ENCODE data around the gene TMC8. TPM values are rescaled to one million over a fixed set of nuclear protein-coding genes. Genes with fewer than 3 reads are reported as not detected.

TMC8 gene
- polyA plus RNA-seq, 1 donor = 1.4 TPM

DNA sequence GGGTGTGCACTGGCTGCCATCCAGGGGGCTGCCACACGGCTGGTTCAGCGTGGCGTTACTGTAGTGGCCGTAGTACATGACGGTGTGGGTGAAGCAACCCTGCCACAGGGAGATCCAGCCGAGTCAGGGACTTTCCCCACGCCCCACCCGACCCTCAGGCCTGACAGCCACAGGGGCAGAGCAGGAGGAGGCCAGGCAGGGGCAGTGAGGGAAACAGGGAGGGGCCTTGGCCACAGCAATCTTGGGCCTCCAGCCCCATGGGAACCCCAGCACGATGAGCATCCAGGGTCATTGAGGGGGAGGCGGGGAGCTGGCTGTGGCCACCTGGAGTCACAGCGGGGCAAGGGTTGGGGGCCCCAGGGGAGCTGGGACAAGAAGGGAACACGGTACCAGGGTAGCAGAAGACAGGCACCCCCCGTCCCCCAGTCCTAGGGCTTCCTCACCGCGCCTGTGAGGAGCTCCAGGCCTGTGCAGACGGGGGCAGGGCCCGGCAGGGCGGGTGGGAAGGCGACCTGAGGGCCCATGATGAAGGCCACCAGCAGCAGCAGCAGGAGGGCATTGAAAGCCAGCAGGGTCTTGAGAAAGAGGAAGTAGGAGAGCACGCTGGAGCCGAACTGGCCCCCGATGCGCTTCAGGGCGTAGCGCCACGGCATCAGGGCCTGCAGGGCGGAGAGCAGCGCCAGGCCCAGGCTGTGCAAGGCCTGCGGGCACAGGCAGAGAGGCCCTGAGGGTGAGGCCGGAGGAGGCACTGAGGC is 6.3 kb upstream of the TMC8 start:
- no peak for DNase-seq

DNA sequence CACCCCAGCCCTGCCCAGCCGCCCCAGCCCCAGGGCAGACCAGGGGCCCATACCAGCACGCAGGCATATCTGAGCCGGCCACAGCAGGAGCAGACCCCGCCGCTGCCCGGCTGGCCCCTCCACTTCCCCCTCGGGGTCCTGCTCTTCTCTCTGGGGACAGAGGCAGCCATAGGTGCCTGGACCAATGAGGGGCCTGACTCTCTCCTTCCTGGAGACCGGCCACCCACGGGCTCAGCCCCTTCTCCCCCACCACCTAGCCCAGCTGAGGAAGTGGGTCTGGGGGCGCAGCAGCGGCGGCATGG is 5.8 kb upstream of the TMC8 start:
- DNase-seq = no peak

DNA sequence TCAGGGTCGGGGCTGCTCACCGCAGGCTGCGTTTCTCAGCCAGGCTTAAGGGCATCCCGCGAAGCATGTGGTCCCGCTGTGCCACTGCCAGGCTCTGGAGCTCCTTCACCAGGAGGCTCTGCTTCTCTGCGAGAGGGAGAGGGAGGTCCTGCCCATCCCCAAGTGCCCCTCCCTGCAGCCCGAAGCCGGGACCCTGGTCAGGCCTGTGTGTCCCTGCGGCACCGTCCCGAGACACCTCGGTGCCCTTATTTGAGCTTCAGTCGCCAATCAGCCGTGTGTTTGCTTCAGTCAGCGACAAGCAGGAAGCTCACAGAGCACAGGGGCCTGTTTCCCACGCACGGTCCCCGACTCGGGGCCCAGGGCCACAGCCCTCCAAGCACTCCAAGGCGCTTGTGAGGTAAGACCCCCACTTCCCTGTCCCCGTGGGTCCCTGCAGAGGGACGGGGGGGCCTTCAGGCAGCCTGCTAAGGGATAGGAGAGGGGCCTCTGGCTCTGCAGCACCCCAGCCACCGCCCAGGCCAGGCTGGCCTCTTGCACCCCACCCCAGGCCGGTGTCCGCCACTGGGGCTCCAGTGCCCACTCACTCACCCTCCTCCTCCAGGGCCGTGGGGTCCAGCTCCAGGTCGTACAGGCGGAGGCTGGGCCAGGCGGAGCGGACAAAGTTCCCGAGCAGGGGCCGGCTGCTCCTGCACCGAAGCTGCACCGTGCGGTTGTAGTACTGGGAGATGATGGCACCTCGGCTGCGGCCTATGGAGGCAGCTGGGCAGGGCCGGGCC is 5.2 kb upstream of the TMC8 start:
- no peak for DNase-seq

DNA sequence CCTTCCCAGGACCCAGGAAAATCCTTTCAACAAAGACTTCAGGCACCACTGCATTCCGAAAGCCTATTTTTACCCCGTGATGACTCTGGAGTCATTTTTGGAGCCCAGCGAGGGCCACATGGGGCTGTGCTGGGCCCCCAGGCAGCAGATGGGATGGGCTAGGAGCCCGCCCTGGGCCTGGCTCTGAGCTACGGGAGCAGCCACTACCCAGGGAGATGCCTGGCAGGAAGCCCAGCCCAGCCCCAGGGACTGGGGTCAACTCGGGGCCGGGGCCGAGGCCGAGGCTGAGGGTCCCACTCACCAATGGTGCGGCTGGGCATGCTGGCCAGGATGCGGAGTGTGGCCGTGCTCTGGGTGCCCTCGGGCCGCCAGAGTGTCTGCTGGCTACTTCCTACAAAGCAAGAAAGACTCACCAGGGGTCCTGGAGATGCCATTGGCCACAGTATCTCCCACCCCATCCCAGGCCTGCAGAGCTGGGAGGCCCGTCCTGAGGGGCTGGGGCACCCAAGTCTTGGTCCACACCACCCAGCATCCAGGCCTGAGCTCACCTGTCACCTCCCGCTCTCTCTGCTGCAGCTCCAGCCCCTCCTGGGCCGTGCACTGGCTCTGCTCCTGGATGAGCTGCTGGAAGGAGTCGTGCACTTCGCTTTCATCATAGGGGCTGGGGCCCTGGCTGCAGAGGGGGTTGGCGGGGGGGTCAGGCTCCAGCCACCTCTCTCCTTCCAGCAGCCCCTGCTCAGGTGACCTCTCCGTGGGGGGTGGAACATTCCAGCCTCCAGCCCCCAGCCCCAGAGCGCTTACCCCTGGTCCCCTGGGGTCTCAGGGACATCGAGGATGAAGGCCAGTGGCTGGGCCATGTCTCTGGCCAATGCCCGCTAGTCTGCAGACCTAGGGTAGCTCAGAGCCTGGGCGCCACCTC is 4.3 kb upstream of the TMC8 start:
- DNase-seq = no peak

DNA sequence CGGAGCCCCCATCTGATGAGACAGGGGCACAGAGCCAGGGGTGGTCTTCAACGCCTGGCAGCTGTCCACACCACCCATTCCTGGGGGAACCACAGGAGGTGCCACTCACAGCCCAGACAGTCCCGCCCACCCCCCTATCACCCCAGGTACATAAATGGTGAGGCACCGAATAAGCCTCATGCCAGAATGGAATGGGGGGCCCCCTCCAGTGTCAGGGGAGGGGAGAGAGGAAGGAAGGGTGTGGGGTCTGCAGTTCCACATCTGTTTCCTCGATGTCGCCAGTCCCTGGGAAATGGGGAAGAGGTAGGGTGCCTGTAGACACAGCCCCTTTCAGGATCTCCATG is 3.7 kb upstream of the TMC8 start:
- DNase-seq = no peak

DNA sequence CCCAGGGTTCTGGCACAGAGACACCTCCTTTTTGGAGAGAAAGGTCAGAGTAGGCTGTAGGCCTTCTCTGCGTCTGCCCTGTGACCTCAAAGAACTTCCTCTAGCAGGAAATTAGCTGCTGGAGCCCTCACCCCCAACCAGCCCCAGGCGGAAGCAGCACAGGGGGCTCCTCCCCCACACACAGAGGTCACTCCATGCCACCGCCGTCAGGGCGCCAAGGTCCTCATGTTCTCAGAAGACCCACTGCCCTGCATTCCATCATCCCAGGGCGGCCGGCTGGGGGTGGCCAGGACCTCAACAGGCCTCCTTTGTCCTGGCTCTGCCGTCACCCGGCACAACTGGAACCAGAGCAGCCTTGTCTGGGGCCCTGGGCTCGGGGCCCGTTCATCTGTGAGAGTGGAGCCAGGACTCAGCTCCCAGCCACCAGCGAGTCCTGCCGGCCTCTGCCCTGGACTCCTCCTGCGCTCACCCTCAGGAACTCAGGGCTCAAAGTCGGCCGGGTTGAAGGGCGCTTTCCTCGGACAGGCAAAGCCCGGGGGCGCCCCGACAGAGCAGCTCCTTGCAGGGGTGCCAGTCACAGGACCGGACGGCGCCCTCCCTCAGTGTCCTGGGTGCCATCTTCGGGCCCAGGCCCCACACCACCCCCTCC is 3.2 kb upstream of the TMC8 start:
- no peak for DNase-seq

DNA sequence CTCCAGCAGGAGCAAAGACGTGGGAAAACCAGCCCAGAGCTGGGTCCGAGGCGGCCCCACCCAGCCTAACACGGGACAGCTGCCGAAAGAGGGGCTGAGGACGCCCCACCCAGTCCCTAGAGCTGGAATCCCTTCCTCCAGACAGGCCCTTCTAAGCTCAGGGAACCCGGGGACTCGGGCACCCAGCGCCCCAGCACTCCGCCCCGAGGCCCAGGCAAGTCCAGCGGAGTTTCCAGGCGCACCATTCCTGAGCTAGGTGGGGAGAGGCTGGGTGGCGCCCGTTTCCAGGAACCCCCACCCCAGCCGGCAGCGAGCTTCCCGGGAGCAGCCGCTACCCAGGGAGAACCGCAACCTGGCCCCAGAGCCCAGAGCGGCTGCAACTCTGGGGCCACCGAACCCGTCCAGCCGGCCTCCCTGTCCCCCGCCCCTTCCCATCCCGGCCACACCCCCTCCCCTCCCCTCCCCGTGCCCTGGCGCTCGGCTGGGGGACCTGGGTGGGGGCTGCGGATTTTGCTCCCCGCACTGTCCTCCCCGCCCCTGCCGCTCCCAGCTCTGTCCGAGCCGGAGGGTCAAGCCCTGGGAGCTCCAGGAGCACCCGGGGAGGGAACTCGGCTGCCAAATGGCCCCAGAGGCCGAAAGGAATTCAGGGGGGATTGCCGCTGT is 2.6 kb upstream of the TMC8 start:
- DNase-seq = no peak

DNA sequence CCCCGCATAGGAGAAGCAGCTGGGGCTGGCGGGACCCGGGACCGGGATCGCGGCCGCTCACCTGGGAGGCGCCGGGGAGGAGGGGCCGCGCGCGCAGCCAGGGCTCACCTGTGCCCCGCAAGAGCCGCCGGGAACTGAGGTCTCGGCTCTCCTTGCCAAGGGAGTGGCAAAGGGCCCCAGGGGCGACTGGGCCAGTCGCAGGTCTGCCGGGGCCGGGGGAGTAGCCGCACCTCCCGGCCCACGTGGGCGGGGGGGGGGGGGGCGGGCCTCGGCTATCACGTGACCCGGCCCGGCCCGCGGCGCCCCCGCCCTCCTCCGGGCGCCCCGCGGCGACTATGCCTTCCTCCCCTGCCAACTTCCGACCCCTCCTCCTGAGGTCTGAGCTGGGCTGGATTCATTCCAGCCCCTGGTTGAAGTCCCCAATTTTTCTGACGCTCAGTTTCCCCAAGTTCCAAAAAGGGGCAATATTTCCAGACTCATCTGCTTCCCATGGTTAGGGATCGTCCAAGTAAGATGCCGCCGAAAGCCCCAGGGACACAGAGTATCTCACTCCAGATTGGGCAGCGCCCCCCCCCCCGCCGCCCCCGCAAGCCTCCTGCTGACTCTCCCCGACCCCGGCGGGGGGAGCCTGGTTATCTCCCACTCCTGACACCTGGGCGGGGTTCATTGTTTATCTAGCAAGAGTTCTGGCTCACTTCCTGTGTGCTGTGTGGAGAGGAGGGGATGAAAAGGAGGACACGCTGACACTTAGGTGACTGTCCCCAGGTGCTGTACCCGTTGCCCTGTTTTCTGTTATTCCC is 1.8 kb upstream of the TMC8 start, which contains the start of gene TMC6:
TMC6 (minus strand) TSS at position 205 of the 800 bp plus-strand sequence. CDS start 1,923 bp downstream, outside the sequence.
- no peak for DNase-seq

DNA sequence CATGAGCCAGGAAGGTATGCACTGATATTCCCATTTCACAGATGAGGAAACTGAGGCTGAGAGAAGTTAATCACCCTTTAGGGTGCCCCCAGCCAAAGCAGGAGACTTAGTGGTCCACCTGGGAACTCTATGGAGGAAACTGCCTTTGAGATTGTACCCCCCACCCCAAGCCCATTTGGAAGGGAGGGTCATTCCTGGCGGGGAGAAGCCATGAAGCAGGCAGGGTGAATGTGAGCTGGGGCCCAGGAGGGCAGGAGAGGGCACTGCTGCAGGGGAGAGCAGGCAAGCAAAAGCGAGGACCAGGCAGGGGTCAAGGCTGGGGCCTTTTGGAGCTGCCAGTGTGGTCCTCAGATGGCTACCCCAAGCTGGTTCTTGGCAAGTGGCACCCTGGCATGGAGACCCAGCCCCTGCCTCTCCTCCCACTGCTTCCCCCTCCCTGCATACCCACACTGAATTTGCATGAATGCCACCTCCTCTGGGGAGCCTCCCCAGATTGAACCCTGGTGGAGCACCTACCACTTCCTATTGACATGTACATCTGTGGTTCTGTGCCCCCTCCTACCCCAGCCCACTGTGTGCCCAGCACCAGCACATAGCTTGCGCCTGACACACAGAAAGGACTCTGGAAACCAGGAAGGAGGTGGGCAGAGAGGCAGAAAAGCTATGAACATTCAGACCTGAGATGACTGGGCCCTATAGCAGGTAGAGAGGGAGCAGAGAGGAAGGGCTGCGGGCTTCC is 1.1 kb upstream of the TMC8 start:
- DNase-seq = no peak

DNA sequence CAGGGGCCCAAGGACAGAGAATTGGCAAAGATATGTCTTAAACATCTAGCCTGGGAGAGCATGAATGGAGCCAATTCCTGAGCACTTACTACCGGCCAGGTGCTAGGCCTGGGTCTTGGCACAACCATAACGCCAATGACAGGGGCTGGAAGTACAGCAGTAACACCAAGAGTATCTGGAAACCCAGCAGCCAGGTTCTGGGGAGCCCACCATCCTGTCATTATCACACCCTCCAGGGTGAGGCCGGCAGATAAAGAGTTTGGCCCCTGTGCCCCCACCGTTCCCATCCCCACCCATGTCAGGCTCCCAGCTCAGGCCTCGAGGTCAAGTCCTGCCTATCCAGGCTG is 508 bp upstream of the TMC8 start:
- no peak for DNase-seq

DNA sequence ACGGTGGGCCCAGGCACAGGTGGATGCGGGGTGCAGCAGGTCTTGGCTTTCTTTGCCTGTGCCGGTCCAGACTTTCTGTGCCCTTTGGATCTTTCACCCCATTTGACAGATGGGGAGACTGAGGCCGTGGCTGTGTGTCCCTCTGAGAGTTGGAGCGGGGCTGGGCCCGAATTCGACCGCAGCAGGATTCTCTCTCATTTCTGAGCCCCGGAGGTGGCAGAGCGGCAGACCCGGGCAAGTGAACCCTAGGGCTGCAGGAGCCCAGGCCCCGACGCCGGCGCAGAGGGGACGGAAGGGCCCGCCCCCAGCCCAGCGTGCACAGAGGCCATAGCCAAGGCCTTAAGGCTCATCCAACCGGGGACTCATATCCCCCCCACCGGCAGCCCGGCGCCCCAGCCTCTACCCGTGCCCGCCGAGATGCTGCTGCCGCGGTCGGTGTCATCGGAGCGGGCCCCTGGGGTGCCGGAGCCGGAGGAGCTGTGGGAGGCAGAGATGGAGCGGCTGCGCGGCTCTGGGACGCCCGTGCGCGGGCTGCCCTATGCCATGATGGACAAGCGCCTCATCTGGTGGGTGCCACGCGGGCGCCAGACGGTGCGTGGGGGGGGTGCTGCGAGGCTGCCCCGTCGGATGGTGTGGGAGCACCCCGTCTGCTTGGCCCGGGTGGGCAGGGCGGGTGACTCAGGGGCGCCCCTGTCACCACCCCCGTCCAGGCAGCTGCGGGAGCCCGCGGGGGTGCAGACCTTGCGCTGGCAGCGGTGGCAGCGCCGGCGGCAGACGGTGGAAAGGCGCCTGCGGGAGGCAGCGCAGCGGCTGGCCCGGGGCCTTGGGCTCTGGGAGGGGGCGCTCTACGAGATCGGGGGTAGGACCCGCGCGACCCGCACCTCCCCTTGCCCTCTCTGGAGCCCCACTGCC is 857 bp downstream of the TMC8 start:
- no peak for DNase-seq

DNA sequence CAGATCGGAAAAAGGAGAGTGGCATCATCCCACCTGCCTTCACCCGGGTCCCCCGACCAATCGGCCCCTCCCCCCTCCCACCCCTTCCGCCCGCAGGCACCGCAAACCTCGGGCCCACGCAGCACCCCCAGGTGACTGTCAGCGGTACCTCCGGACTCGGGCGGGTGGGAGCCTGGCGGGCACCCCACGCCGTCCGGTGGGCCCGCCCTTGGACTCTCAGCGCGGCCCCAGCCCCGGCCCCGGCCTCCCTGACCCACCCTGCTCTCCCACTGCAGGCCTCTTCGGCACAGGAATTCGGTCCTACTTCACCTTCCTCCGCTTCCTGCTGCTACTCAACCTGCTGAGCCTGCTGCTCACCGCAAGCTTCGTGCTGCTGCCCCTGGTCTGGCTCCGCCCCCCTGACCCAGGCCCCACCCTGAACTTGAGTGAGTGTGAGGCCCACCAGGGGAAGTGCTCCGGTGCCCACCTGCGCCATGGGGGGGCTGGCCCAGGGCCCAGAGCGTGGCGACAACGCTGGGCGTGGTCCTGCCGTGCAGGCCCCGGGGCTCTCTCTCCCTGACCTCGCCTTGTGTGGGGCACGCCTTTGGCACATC is 1.6 kb downstream of the TMC8 start:
- no peak for DNase-seq

DNA sequence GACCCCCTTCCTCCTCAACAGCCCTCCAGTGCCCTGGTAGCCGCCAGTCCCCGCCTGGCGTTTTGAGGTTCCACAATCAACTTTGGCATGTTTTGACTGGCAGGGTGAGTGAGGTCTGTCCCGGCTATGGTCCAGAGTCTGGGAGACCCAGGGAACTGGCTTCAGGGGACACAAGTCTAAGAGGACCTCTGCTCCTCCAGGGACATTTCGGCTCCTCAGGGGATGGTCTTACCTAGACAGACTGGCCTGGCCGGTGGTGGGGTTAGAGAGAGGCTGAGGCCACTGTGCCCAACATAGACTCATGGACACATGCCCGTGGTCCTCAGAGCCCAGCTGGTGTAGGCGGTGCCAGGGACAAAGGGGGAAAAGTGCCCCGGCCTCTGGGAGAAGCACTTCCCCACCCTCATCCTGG is 2.2 kb downstream of the TMC8 start:
- DNase-seq = no peak

DNA sequence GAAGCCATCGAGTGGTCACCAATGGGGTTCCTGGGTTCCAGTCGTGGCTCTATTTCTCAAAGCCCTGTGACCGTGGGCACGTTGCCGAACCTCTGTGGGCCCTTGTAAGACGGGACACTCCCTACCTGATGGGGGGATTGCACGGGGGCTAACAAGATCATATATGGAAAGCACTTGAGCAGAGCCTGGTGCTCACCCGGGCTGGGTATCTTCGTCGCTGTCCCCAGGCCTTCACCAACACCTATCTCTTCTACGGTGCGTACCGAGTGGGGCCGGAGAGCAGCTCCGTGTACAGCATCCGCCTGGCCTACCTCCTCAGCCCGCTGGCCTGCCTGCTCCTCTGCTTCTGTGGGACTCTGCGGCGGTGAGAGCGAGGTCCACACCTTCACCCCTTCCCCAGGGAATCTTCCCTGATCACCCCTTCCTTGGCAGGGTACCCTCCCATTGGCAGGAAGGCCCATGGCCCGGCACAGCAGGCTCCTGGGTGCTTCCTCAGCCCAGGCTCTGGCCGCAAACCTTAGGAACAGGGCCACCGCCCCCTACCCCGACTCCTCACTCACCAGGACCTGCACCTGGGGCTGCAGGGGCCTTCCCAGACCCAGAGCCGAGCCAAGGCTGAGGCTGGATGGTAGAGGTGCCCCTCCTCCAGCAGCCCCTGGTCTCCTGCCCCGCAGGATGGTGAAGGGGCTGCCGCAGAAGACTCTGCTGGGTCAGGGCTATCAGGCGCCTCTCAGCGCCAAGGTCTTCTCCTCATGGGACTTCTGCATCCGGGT is 2.8 kb downstream of the TMC8 start:
- no peak for DNase-seq

DNA sequence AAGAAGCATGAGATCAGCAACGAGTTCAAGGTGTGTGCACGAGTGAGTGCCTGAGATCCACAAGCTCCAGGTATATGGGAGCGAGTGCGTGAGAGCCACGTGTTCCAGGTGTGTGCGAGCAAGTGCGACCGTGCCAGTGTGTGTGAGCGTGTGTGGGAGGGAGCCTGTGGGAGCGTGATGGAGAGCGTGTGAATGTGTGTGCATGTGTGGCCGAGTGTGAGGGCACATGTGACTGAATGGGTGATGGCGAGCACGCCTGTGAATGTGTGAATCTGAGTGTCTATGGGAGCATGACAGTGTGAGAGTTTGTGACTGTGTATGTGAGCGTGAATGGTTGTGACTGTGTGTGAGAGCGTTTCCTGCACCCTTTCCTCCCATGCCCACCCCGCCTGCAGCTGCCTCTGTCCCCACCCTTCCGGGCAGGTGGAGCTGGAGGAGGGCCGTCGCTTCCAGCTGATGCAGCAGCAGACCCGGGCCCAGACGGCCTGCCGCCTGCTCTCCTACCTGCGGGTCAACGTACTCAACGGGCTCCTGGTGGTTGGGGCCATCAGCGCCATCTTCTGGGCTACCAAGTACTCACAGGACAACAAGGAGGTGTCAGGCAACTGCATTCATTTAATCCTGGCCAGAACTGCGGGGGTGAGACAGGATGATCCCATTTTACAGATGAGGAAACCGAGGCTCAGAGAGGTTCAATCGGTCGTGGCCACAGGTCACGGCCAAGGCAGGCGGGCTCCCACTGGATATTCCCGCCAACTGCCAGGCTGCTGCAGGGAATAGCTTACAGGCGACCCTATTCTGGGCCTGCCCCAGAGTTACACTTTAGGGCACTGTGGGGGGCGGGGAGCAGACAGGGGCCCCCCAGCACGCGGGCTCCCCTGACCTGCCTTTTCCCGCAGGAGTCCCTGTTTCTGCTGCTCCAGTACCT is 3.7 kb downstream of the TMC8 start:
- no peak for DNase-seq

DNA sequence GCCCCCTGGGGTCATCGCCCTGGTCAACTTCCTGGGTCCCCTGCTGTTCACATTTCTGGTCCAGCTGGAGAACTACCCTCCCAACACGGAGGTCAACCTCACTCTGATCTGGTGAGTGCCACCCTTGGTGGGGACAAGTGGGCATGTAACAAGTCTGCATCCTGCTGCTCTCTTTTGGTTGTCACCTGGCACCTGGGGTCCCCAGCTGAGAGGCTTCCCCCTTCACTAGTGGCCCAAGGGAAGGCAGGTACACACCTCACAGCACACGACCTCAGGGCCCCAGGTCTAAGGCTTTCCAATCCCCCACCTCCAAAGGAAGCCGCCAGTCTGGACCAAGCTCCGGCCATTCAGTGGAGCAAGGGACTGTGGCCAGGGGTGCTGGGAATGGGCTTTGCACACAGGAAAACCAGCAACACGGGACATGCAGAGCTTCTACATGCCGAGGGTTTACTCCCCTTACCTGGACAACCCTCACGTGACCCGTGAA is 4.4 kb downstream of the TMC8 start:
- DNase-seq = no peak

All from left kidney (tissue), 2 donors.